CD14-positive monocyte (primary cell): ENCODE data around the gene ERC1. TPM values are rescaled to one million over a fixed set of nuclear protein-coding genes. Genes with fewer than 3 reads are reported as not detected.

Experiments used
- DNase-seq, 3 donors: peaks; one replicate each; pipeline ENCODE4 v3.0.0-alpha.2; 2011 to 2022
- H2AFZ ChIP-seq: 2 replicates; pipeline ENCODE4 v1.6.0; 2012; ENCODE audit warnings: mild to moderate bottlenecking, low read depth, low read length, inconsistent platforms; ENCODE audit not compliant: insufficient read depth, poor library complexity, severe bottlenecking
- H3K27ac ChIP-seq, 2 donors: 1 replicate in 1 of 2; 2 replicates in 1 of 2; pipeline ENCODE4 v1.5.1; 2012 to 2013; ENCODE audit warnings: low read length in 2 of 2, control low read depth in 1 of 2, inconsistent platforms in 1 of 2, low read depth in 1 of 2, mild to moderate bottlenecking in 1 of 2
- H3K27me3 ChIP-seq, 2 donors: one replicate each; pipeline versions ENCODE4 v1.6.0 to v1.6.1; 2011 to 2013; ENCODE audit warnings: low read length in 2 of 2; ENCODE audit not compliant: control insufficient read depth in 2 of 2, insufficient read depth in 2 of 2
- H3K36me3 ChIP-seq, 2 donors: replicated peaks in 1 of 2; 1 replicate in 1 of 2; 2 replicates in 1 of 2; pipeline versions ENCODE4 v1.5.1 to v1.6.1; 2012 to 2013; ENCODE audit warnings: low read length in 2 of 2, control low read depth in 1 of 2, inconsistent platforms in 1 of 2, mild to moderate bottlenecking in 1 of 2; ENCODE audit not compliant: insufficient read depth in 2 of 2, control insufficient read depth in 1 of 2
- H3K4me1 ChIP-seq, 2 donors: 1 replicate in 1 of 2; 2 replicates in 1 of 2; pipeline versions ENCODE4 v1.5.1 to v1.6.1; 2012 to 2013; ENCODE audit warnings: low read length in 2 of 2, control low read depth in 1 of 2, inconsistent platforms in 1 of 2, mild to moderate bottlenecking in 1 of 2, moderate library complexity in 1 of 2; ENCODE audit not compliant: insufficient read depth in 2 of 2, control insufficient read depth in 1 of 2
- H3K4me2 ChIP-seq: replicated peaks from 2 replicates; pipeline ENCODE3; 2012; ENCODE audit warnings: low read length, moderate library complexity, mild to moderate bottlenecking; ENCODE audit not compliant: poor library complexity, severe bottlenecking; ENCODE audit errors: extremely low read depth
- H3K4me3 ChIP-seq, 3 experiments: fragments of 200-600 bp in 1 of 3; sonication (generic) in 1 of 3; replicated peaks in 1 of 3; 1 replicate in 2 of 3; 2 replicates in 1 of 3; pipeline ENCODE4 v1.5.1; 2011 to 2013; ENCODE audit warnings: low read length in 3 of 3, mild to moderate bottlenecking in 3 of 3, control low read depth in 2 of 3, low read depth in 2 of 3, inconsistent platforms in 1 of 3, moderate library complexity in 1 of 3
- H3K79me2 ChIP-seq: 2 replicates; pipeline ENCODE4 v1.6.0; 2012; ENCODE audit warnings: mild to moderate bottlenecking, control low read depth, inconsistent platforms, low read length, moderate library complexity; ENCODE audit not compliant: insufficient read depth
- H3K9ac ChIP-seq: 2 replicates; pipeline ENCODE4 v1.6.0; 2017; ENCODE audit warnings: low read length, mild to moderate bottlenecking; ENCODE audit not compliant: insufficient read depth, poor library complexity, severe bottlenecking
- H3K9me3 ChIP-seq, 2 donors: replicated peaks in 1 of 2; 1 replicate in 1 of 2; 2 replicates in 1 of 2; pipeline versions ENCODE4 v1.5.1 to v1.6.1; 2012 to 2013; ENCODE audit warnings: low read length in 2 of 2, control low read depth in 1 of 2; ENCODE audit not compliant: control insufficient read depth in 1 of 2, insufficient read depth in 1 of 2
- H4K20me1 ChIP-seq: 2 replicates; pipeline ENCODE4 v1.6.0; 2012; ENCODE audit warnings: mild to moderate bottlenecking, low read length, control low read depth, moderate library complexity; ENCODE audit not compliant: insufficient read depth
- H3K27ac Mint-ChIP-seq, 7 donors: one replicate each; pipeline ENCODE4 v1.8.0; 2020; ENCODE audit warnings: mild to moderate bottlenecking in 7 of 7, mixed read lengths in 7 of 7, moderate library complexity in 6 of 7, inconsistent platforms in 2 of 7
- H3K27me3 Mint-ChIP-seq, 3 donors: one replicate each; pipeline ENCODE4 v1.8.0; 2021 to 2022; ENCODE audit warnings: low read depth in 3 of 3, mild to moderate bottlenecking in 3 of 3, mixed read lengths in 3 of 3, moderate library complexity in 3 of 3, inconsistent platforms in 1 of 3
- H3K36me3 Mint-ChIP-seq, 2 donors: one replicate each; pipeline ENCODE4 v1.8.0; 2020; ENCODE audit warnings: mixed read lengths in 2 of 2, inconsistent platforms in 1 of 2, mild to moderate bottlenecking in 1 of 2
- H3K4me1 Mint-ChIP-seq: one replicate; pipeline ENCODE4 v1.8.0; 2020; ENCODE audit warnings: mild to moderate bottlenecking, mixed read lengths
- H3K4me3 Mint-ChIP-seq, 2 donors: one replicate each; pipeline ENCODE4 v1.8.0; 2020; ENCODE audit warnings: mild to moderate bottlenecking in 2 of 2, mixed read lengths in 2 of 2, moderate library complexity in 1 of 2
- H3K9me3 Mint-ChIP-seq, 7 donors: one replicate each; pipeline ENCODE4 v1.8.0; 2020 to 2022; ENCODE audit warnings: mixed read lengths in 7 of 7, mild to moderate bottlenecking in 6 of 7, moderate library complexity in 6 of 7, inconsistent platforms in 2 of 7
- CTCF ChIP-seq: fragments of 200-600 bp; IDR thresholded peaks from one replicate; pipeline ENCODE4 v1.8.0; 2022; ENCODE audit warnings: antibody characterized with exemption, mild to moderate bottlenecking
- WGBS: methylation state at CpG from one replicate; pipeline ENCODE4 v1.1.5; 2013; ENCODE audit warnings: missing lambda C conversion rate; ENCODE audit not compliant: insufficient coverage; 5-methylcytosine and 5-hydroxymethylcytosine counted together
- intact Hi-C, 2 donors: fragments of 100-400 bp; cut with micrococcal nuclease; formaldehyde crosslinking; loops; one replicate each; pipeline versions ENCODE4 v1.15.0 to v1.15.1; 2023
- polyA plus RNA-seq, 3 donors: library from polyadenylated mRNA; depleted of rRNA in 1 of 3; unstranded in 2 of 3; stranded (reverse) in 1 of 3; fragments of 300-500 nt in 2 of 3; fragments of >200 nt in 1 of 3; fragmentation: Illumina TruSeq in 2 of 3; gene quantifications; 1 replicate in 2 of 3; 2 replicates in 1 of 3; pipeline ENCODE4 v1.2.3, GENCODE V29; 2012 to 2021

The ERC1 gene
- polyA plus RNA-seq, 3 donors = 4.0 to 14.3 (median 5.1) TPM

GRCh38 chr12:1184402-1184801 lies 193.4 kb downstream of the ERC1 start:
- H3K27me3 Mint-ChIP-seq = peaks cover 0 to 2% (median 0%) of the 10 kb centered on the region in 3 donors
- H2AFZ ChIP-seq = no peak overlapping the region
- TF ChIP-seq CTCF = no peak
- no peaks in the 10 kb centered on the region for H3K27me3 ChIP-seq
- no peak for DNase-seq
- no peak overlapping the region for H3K9ac ChIP-seq
- peaks cover 0 to 2% (median 0%) of the 10 kb centered on the region in 7 donors for H3K9me3 Mint-ChIP-seq
- no peak overlapping the region for H3K4me3 ChIP-seq
- no peak overlapping the region for H3K4me3 Mint-ChIP-seq
- no peaks in the 10 kb centered on the region for H3K9me3 ChIP-seq
- H3K27ac Mint-ChIP-seq = no peak overlapping the region
- H3K4me1 ChIP-seq = peaks cover 0 to 6% of the 10 kb centered on the region in 2 donors
- H4K20me1 ChIP-seq = no peaks in the 10 kb centered on the region
- intact Hi-C loops = no loop called here
- no peak overlapping the region for H3K4me2 ChIP-seq
- no peaks in the 10 kb centered on the region for H3K79me2 ChIP-seq
- WGBS = no CpG with 5 or more reads among the region's 2 CpGs
- H3K27ac ChIP-seq = no peak overlapping the region
- H3K4me1 Mint-ChIP-seq = peaks cover 3% of the 10 kb centered on the region
- peaks cover 58 to 63% of the 10 kb centered on the region in 2 donors for H3K36me3 Mint-ChIP-seq
- H3K36me3 ChIP-seq = peaks cover 29 to 77% of the 10 kb centered on the region in 2 donors

- intact Hi-C loops = no loop called here
- Histone ChIP-seq H3K4me1 (peaks cover 0 to 6% of the 10 kb centered on the region in 2 donors), H4K20me1 (no peaks in the 10 kb centered on the region), H3K4me3 (no peak overlapping the region), H3K36me3 (peaks cover 30 to 82% of the 10 kb centered on the region in 2 donors), H3K9ac (no peak overlapping the region), H3K79me2 (no peaks in the 10 kb centered on the region), H3K4me2 (no peak overlapping the region), H2AFZ (no peak overlapping the region), H3K27me3 (no peaks in the 10 kb centered on the region), H3K9me3 (no peaks in the 10 kb centered on the region), H3K27ac (no peak overlapping the region)
- Mint-ChIP-seq H3K4me3 (no peak overlapping the region), H3K27ac (no peak overlapping the region), H3K9me3 (no peaks in the 10 kb centered on the region), H3K27me3 (peaks cover 0 to 2% (median 0%) of the 10 kb centered on the region in 3 donors), H3K4me1 (peaks cover 3% of the 10 kb centered on the region), H3K36me3 (peaks cover 64 to 65% of the 10 kb centered on the region in 2 donors)
- WGBS = no CpG with 5 or more reads among the region's 3 CpGs
- no peak for DNase-seq
- no peak for TF ChIP-seq CTCF
Measured at GRCh38 chr12:1185460-1186182, 194.6 kb downstream of the ERC1 start.
